ENCODE measurements around the gene NEK9.

- no peak for TF ChIP-seq EZH2 (IDR thresholded peaks at IDR 0.05; ENCODE audit: borderline replicate concordance, insufficient read depth, low read length, poor library complexity, severe bottlenecking)
- no peak for TF ChIP-seq CTCF (IDR thresholded peaks at IDR 0.05; ENCODE audit: poor library complexity, severe bottlenecking)
- no peak for TF ChIP-seq SMC3 (conservative IDR thresholded peaks at IDR 0.05; ENCODE audit: poor library complexity)
These were observed 66.4 kb downstream of the NEK9 start for GRCh38 chr14:75060420-75060819.

All from neural cell (in vitro differentiated cells).